ENCODE measurements around the gene OBSCN. TPM values are rescaled to one million over a fixed set of nuclear protein-coding genes. Genes with fewer than 3 reads are reported as not detected.

Gene OBSCN
- total RNA-seq, 1 experiment from 2014 or later: 5.6 TPM

- TF ChIP-seq CTCF (IDR thresholded peaks at IDR 0.05; ENCODE audit: insufficient read depth in 1 of 2, low read depth in 1 of 2, low read length in 1 of 2, severe bottlenecking in 1 of 2, unreplicated experiment in 1 of 2): no peak
- H3K9me3 ChIP-seq: no peaks in the 10 kb centered on the region
- no peak overlapping the region for H3K4me3 Mint-ChIP-seq (ENCODE audit: unreplicated experiment)
- H3K4me3 ChIP-seq (ENCODE audit: low read depth, low read length): no peak overlapping the region
- CTCF ChIA-PET: interaction anchor here (0.9 kb wide), 1 partner anchor 10 kb away, joined by 4 read pairs; no protein-coding TSS in a partner anchor
- no peaks in the 10 kb centered on the region for H3K27me3 Mint-ChIP-seq (ENCODE audit: insufficient read depth, unreplicated experiment)
- no peaks in the 10 kb centered on the region for H3K4me1 Mint-ChIP-seq (ENCODE audit: low read depth, unreplicated experiment)
- intact Hi-C loops (cut with micrococcal nuclease; ENCODE audit: unreplicated experiment): no loop called here
- no peaks in the 10 kb centered on the region for H3K36me3 ChIP-seq (ENCODE audit: control insufficient read depth, insufficient read depth, low read length)
- H3K36me3 Mint-ChIP-seq (ENCODE audit: insufficient read depth, unreplicated experiment): no peaks in the 10 kb centered on the region
- POLR2A ChIA-PET: no interaction called here
- BruUV-seq (replicated peaks): no TSS peak
- H3K9me3 Mint-ChIP-seq (ENCODE audit: unreplicated experiment): no peaks in the 10 kb centered on the region
- no peaks in the 10 kb centered on the region for H3K27me3 ChIP-seq (replicated peaks; ENCODE audit: control insufficient read depth, insufficient read depth, low read length)
- no peak overlapping the region for H3K27ac Mint-ChIP-seq (ENCODE audit: unreplicated experiment)
- H3K4me1 ChIP-seq: no peaks in the 10 kb centered on the region
- no peak for DNase-seq
Observed at GRCh38 chr1:228209657-228210056, 1.8 kb downstream of the OBSCN start.

GRCh38 chr1:228210076-228210651 is 2.3 kb downstream of the OBSCN start:
- Histone ChIP-seq H3K4me3 (ENCODE audit: low read depth, low read length) (no peak overlapping the region), H3K36me3 (ENCODE audit: control insufficient read depth, insufficient read depth, low read length) (no peaks in the 10 kb centered on the region), H3K9me3 (no peaks in the 10 kb centered on the region), H3K27me3 (replicated peaks; ENCODE audit: control insufficient read depth, insufficient read depth, low read length) (no peaks in the 10 kb centered on the region), H3K4me1 (no peaks in the 10 kb centered on the region)
- H3K4me3 Mint-ChIP-seq (ENCODE audit: unreplicated experiment): no peak overlapping the region
- H3K36me3 Mint-ChIP-seq (ENCODE audit: insufficient read depth, unreplicated experiment): no peaks in the 10 kb centered on the region
- no peaks in the 10 kb centered on the region for H3K4me1 Mint-ChIP-seq (ENCODE audit: low read depth, unreplicated experiment)
- intact Hi-C loops (cut with micrococcal nuclease; ENCODE audit: unreplicated experiment): no loop called here
- TF ChIP-seq CTCF (IDR thresholded peaks at IDR 0.05; ENCODE audit: insufficient read depth in 1 of 2, low read depth in 1 of 2, low read length in 1 of 2, severe bottlenecking in 1 of 2, unreplicated experiment in 1 of 2): no peak
- H3K27ac Mint-ChIP-seq (ENCODE audit: unreplicated experiment): no peak overlapping the region
- no peaks in the 10 kb centered on the region for H3K27me3 Mint-ChIP-seq (ENCODE audit: insufficient read depth, unreplicated experiment)
- no TSS peak for BruUV-seq (replicated peaks)
- POLR2A ChIA-PET: no interaction called here
- H3K9me3 Mint-ChIP-seq (ENCODE audit: unreplicated experiment): no peaks in the 10 kb centered on the region
- CTCF ChIA-PET: interaction anchor here (0.9 kb wide), 1 partner anchor 11 kb away, joined by 4 read pairs; no protein-coding TSS in a partner anchor
- DNase-seq: no peak

- Histone ChIP-seq H3K27me3 (replicated peaks; ENCODE audit: control insufficient read depth, insufficient read depth, low read length) (no peaks in the 10 kb centered on the region), H3K4me1 (no peaks in the 10 kb centered on the region), H3K9me3 (no peaks in the 10 kb centered on the region), H3K4me3 (ENCODE audit: low read depth, low read length) (no peak overlapping the region), H3K36me3 (ENCODE audit: control insufficient read depth, insufficient read depth, low read length) (no peaks in the 10 kb centered on the region)
- intact Hi-C loops (cut with micrococcal nuclease; ENCODE audit: unreplicated experiment): no loop called here
- H3K27ac Mint-ChIP-seq (ENCODE audit: unreplicated experiment): no peak overlapping the region
- CTCF ChIA-PET: interaction anchor here (0.9 kb wide), 1 partner anchor 12 kb away, joined by 4 read pairs; no protein-coding TSS in a partner anchor
- DNase-seq: no peak
- BruUV-seq (replicated peaks): no TSS peak
- no peaks in the 10 kb centered on the region for H3K36me3 Mint-ChIP-seq (ENCODE audit: insufficient read depth, unreplicated experiment)
- POLR2A ChIA-PET: no interaction called here
- no peak overlapping the region for H3K4me3 Mint-ChIP-seq (ENCODE audit: unreplicated experiment)
- no peaks in the 10 kb centered on the region for H3K9me3 Mint-ChIP-seq (ENCODE audit: unreplicated experiment)
- no peaks in the 10 kb centered on the region for H3K4me1 Mint-ChIP-seq (ENCODE audit: low read depth, unreplicated experiment)
- no peak for TF ChIP-seq CTCF (IDR thresholded peaks at IDR 0.05; ENCODE audit: insufficient read depth in 1 of 2, low read depth in 1 of 2, low read length in 1 of 2, severe bottlenecking in 1 of 2, unreplicated experiment in 1 of 2)
- no peaks in the 10 kb centered on the region for H3K27me3 Mint-ChIP-seq (ENCODE audit: insufficient read depth, unreplicated experiment)
Observed at GRCh38 chr1:228210712-228211530, 3.1 kb downstream of the OBSCN start.
